ENCODE results near the gene HLA-DQB1. TPM values are rescaled to one million over a fixed set of nuclear protein-coding genes. Genes with fewer than 3 reads are reported as not detected.

The HLA-DQB1 gene
- total and polyA plus RNA-seq, 2 of the 13 experiments (the other 11 are each of a cell fraction or from before 2014, with no cell fraction given), result not detected

GRCh38 chr6:32700391-32701040 is 34.1 kb upstream of the HLA-DQB1 start (continued):
- TF ChIP-seq PRDM10 (CRISPR knock-in tag; IDR thresholded peaks at IDR 0.05; ENCODE audit: low read depth) (no peak), ZNF784 (CRISPR knock-in tag; IDR thresholded peaks at IDR 0.05; ENCODE audit: borderline replicate concordance) (no peak), ZNF841 (CRISPR knock-in tag; IDR thresholded peaks at IDR 0.05; ENCODE audit: borderline replicate concordance) (no peak)

- no peak overlapping the region for H3K4me2 ChIP-seq (ENCODE audit: low read depth, low read length)
- POLR2A ChIA-PET, result no interaction called here
- H2AFZ ChIP-seq (ENCODE audit: low read length), result no peak overlapping the region
- no peaks in the 10 kb centered on the region for H3K4me1 ChIP-seq (ENCODE audit: insufficient read depth, low read length)
- no peak for ATAC-seq
- no peaks in the 10 kb centered on the region; a peak in 1 of 5 replicates for H3K27me3 ChIP-seq (ENCODE audit: control insufficient read depth in 1 of 2, insufficient read depth in 2 of 2, low read length in 2 of 2)
- WGBS (ENCODE audit: low lambda C conversion rate), result 3% methylated on average over 1 of the region's 1 CpG
- FAIRE-seq, result no peak
- H3K9me3 ChIP-seq (ENCODE audit: low read length), result no peaks in the 10 kb centered on the region
- no peak overlapping the region for H3K4me3 ChIP-seq (replicated peaks in 1 of 3; ENCODE audit: insufficient read depth in 1 of 3, low read depth in 2 of 3, low read length in 3 of 3)
- CTCF ChIA-PET (ENCODE audit: low intra/inter-chr PET ratio, low total read pairs), result no interaction called here
- BruUV-seq (replicated peaks), result no TSS peak
- no peaks in the 10 kb centered on the region for H3K36me3 ChIP-seq (replicated peaks in 1 of 2; ENCODE audit: control insufficient read depth in 1 of 2, insufficient read depth in 2 of 2, low read length in 2 of 2)
- in situ Hi-C loops (cut with HindIII; ENCODE audit: extremely low pct_ligation_motif_present, low pct_unique_long_range_greater_than_20kb) (loop anchor here (5.0 kb wide), 1 partner anchor 280 kb away; no protein-coding TSS in a partner anchor), intact Hi-C loops (cut with micrococcal nuclease; ENCODE audit: unreplicated experiment) (loop anchor here (5.0 to 10.0 kb wide), 2 partner anchors 265 to 452 kb away; no protein-coding TSS in a partner anchor)
- no peaks in the 10 kb centered on the region for H3K79me2 ChIP-seq (ENCODE audit: insufficient read depth, low read length)
- H3K9ac ChIP-seq (ENCODE audit: insufficient read depth, low read depth, low read length), result no peak overlapping the region
- H4K20me1 ChIP-seq (ENCODE audit: insufficient read depth, low read length), result no peaks in the 10 kb centered on the region; the same call in 1 of the 2 replicates
- H3K27ac ChIP-seq (ENCODE audit: extremely low read length, insufficient read depth, low read length), result no peak overlapping the region
- DNase-seq (ENCODE audit: low spot score), result no peak
- no peak for TF ChIP-seq ZNF142 (CRISPR knock-in tag; IDR thresholded peaks at IDR 0.05)
- no peak for TF ChIP-seq PRDM4 (CRISPR knock-in tag; IDR thresholded peaks at IDR 0.05; ENCODE audit: borderline replicate concordance)
- TF ChIP-seq CCAR2 (optimal IDR thresholded peaks at IDR 0.05; ENCODE audit: low read depth, low read length), result no peak
- TF ChIP-seq NFYC (CRISPR knock-in tag; IDR thresholded peaks at IDR 0.05), result no peak
Observed at GRCh38 chr6:32697031-32697430, 30.6 kb upstream of the HLA-DQB1 start.

All from HepG2 (cell line).